Neural crest cell (in vitro differentiated cells): ENCODE results near the gene PSTK. TPM values are rescaled to one million over a fixed set of nuclear protein-coding genes. Genes with fewer than 3 reads are reported as not detected.

Experiments used
- DNase-seq: peaks from one replicate; pipeline ENCODE4 v3.0.0; 2021; ENCODE audit warnings: low read depth, mixed read lengths, low spot score
- H3K27ac Mint-ChIP-seq: one replicate; pipeline ENCODE4 v1.8.0; 2021; ENCODE audit warnings: mild to moderate bottlenecking, mixed read lengths; ENCODE audit not compliant: unreplicated experiment
- H3K27me3 Mint-ChIP-seq: 2 replicates; pipeline ENCODE4 v1.8.0; 2021; ENCODE audit warnings: low read depth, mild to moderate bottlenecking, mixed read lengths
- H3K36me3 Mint-ChIP-seq: 2 replicates; pipeline ENCODE4 v1.8.0; 2021; ENCODE audit warnings: low read depth, mild to moderate bottlenecking, mixed read lengths
- H3K4me1 Mint-ChIP-seq: 2 replicates; pipeline ENCODE4 v1.8.0; 2021; ENCODE audit warnings: mixed read lengths
- H3K4me3 Mint-ChIP-seq: one replicate; pipeline ENCODE4 v1.8.0; 2021; ENCODE audit warnings: mild to moderate bottlenecking, mixed read lengths
- H3K9me3 Mint-ChIP-seq: 2 replicates; pipeline ENCODE4 v1.8.0; 2021; ENCODE audit warnings: mixed read lengths
- total RNA-seq: library from RNA; stranded (reverse); gene quantifications from 2 replicates; pipeline ENCODE4 v1.2.1, GENCODE V29; 2021
- TF ChIP-seq, protein P1 (sequence below): fragments of 200-600 bp; sonication (generic); conservative IDR thresholded peaks from 2 replicates; pipeline ENCODE4 v1.5.0; 2021; ENCODE audit warnings: antibody characterized with exemption, mild to moderate bottlenecking

PSTK gene
- total RNA-seq, 1 donor from 2014 or later: 5.8 TPM

DNA sequence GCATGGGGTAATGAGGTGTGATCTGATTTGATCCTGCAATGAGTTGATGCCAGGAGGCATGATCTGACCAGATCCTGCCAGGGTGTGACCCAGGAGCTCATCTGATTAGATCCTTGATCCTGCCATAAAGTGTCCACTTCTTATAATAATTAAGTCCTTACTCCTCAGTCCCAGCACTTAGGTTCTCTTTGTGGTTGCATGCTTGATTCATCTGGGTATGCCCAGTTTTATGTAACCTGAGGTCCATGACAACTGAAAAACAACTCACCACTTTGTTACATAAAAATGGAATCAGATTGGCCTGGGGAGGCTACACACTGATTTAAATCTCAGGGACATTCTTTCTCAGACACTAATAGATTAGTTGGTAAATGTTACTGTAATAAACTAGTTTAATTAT is 47.7 kb downstream of the PSTK start:
- Mint-ChIP-seq H3K36me3 (no peaks in the 10 kb centered on the region), H3K4me1 (peaks cover 19% of the 10 kb centered on the region), H3K27me3 (no peaks in the 10 kb centered on the region), H3K9me3 (no peaks in the 10 kb centered on the region), H3K27ac (no peak overlapping the region), H3K4me3 (no peak overlapping the region)
- TF ChIP-seq, protein P1, sequence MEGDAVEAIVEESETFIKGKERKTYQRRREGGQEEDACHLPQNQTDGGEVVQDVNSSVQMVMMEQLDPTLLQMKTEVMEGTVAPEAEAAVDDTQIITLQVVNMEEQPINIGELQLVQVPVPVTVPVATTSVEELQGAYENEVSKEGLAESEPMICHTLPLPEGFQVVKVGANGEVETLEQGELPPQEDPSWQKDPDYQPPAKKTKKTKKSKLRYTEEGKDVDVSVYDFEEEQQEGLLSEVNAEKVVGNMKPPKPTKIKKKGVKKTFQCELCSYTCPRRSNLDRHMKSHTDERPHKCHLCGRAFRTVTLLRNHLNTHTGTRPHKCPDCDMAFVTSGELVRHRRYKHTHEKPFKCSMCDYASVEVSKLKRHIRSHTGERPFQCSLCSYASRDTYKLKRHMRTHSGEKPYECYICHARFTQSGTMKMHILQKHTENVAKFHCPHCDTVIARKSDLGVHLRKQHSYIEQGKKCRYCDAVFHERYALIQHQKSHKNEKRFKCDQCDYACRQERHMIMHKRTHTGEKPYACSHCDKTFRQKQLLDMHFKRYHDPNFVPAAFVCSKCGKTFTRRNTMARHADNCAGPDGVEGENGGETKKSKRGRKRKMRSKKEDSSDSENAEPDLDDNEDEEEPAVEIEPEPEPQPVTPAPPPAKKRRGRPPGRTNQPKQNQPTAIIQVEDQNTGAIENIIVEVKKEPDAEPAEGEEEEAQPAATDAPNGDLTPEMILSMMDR: no peak
- DNase-seq: no peak

DNA sequence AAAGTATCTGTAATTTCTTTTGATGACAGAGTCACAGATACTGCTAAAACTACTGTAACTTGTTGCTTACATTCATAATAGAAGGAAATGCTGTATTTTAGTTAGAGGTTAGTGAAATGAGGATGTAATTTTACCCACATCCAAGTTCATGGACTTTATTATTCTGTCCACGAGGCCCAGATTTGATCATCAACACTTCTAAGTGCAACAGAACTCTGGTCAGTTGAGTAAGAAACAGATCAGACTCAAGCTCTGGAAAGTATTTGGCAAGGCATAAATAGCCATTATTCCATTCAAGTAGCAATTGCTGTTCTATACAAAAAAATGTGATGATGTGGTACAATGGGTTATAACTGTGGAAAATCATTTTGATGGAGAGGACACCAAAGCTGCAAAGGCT is 50.9 kb downstream of the PSTK start:
- Mint-ChIP-seq H3K9me3 (no peaks in the 10 kb centered on the region), H3K36me3 (no peaks in the 10 kb centered on the region), H3K4me3 (no peak overlapping the region), H3K27ac (no peak overlapping the region), H3K4me1 (peaks cover 15% of the 10 kb centered on the region), H3K27me3 (no peaks in the 10 kb centered on the region)
- TF ChIP-seq, protein P1: no peak
- DNase-seq: no peak

DNA sequence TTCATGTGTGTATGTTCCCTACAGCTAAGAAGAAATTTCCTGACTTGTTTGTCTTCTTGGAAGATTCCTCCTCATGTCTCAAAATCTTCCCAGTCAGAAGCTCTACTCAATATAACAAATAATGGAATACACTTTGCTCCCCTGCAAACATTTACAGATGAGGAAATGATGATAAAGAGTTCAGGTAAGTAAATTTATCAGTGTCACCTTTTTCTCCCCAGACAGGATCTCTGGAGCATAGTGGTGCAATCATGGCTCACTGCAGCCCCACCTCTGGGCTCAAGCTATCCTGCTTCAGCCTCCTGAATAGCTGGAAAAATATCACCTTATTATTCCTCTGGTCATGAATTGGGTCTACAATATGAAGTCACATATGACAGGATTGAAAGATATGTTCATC is 54.1 kb downstream of the PSTK start:
- TF ChIP-seq, protein P1: no peak

DNA sequence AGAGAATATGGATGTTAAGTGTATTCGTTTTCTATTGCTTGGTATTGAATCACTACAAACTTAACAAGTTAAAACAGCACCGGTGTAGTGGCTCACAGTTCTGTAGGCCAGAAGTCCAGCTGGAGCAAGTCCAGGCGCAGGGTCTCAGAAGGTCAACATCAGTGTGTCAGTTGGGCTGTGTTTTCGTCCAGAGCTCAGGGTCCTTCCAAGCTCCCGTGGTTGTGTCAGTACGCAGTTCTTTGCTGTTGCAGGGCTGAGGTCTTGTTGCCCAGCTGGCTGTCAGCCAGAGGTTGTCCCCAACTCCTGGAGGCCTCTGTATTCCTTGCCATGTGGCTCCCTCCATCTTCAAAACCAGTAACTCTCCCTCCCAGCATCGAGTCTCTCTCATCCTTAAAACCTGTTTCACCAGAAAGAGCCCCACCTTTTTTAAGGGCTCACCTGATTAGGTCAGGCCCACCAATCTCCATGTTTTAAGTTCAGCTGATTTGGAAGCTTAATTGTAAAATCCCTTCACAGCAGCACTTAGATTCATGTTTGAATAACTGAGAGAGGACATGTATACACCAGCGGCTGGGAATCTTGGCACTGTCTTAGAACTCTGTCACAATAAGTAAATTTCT is 55.4 kb downstream of the PSTK start:
- no peak overlapping the region for H3K4me3 Mint-ChIP-seq

More for the DNA sequence above, 54.1 kb downstream of the PSTK start:
- no peaks in the 10 kb centered on the region for H3K27me3 Mint-ChIP-seq
- H3K4me1 Mint-ChIP-seq: peaks cover 5% of the 10 kb centered on the region
- DNase-seq: no peak
- H3K9me3 Mint-ChIP-seq: no peaks in the 10 kb centered on the region
- H3K27ac Mint-ChIP-seq: no peak overlapping the region
- peaks cover 3% of the 10 kb centered on the region for H3K36me3 Mint-ChIP-seq
- no peak overlapping the region for H3K4me3 Mint-ChIP-seq

DNA sequence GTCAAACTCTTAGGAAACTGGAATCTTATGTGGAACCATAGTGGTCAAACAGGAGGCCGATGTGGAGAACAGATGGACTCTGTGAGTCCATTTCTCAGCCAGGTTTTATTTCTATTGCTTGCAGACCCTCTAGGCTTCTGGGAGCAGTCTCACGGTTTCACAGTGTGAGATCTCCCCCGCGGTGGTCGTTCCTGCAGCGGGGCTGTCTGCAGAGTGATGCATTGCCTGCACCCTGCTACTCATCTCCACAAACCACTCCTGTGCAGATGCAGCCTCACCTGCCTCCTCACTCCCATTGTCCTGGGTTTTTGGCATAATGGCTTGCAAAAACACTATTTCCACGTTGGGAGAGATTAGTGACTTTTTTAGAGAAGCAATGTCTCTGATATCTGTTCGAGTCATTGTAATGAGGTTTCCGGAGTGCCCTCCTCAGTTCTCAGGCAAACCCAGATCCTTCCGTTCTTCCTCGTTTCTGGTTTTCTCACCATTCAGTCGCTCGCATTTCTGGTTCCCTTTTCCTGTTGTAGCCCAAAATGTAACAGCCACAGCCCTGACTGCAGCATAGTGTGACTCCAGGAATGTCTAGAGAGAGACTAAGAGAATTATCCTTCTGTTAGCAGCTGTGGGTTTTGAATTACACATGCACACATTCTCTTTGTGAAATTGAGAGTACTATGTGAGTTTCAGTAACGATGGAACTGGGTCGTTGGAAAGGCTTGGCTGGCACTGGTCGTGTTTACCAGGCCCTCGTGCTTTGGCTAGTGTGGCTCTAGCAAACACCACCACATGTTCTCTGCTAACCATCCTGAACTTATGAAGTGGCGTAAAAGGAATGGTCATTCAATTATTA is 58.8 kb downstream of the PSTK start:
- H3K9me3 Mint-ChIP-seq: no peaks in the 10 kb centered on the region
- TF ChIP-seq, protein P1: no peak

More for the DNA sequence above, 55.4 kb downstream of the PSTK start:
- Mint-ChIP-seq H3K36me3 (peaks cover 3% of the 10 kb centered on the region), H3K4me1 (peaks cover 5% of the 10 kb centered on the region), H3K27ac (peak overlapping the region; percentile 50), H3K9me3 (no peaks in the 10 kb centered on the region), H3K27me3 (no peaks in the 10 kb centered on the region)
- TF ChIP-seq, protein P1: no peak
- DNase-seq: no peak

More for the DNA sequence above, 58.8 kb downstream of the PSTK start:
- H3K4me3 Mint-ChIP-seq: no peak overlapping the region
- no peaks in the 10 kb centered on the region for H3K27me3 Mint-ChIP-seq
- DNase-seq: no peak
- no peak overlapping the region for H3K27ac Mint-ChIP-seq
- no peaks in the 10 kb centered on the region for H3K4me1 Mint-ChIP-seq
- H3K36me3 Mint-ChIP-seq: peaks cover 3% of the 10 kb centered on the region
